CD4-positive, CD25-positive, alpha-beta regulatory T cell (primary cell): ENCODE results near the gene PSMC3IP. TPM values are rescaled to one million over a fixed set of nuclear protein-coding genes. Genes with fewer than 3 reads are reported as not detected.

Experiments
- ATAC-seq, 2 donors: fragments of 150-1000 bp; cut with Tn5 transposase; one replicate each; pipeline ENCODE4 v1.10.0; 2021; ENCODE audit warnings: low read depth in 2 of 2, moderate number of reproducible peaks in 2 of 2, moderate library complexity in 1 of 2
- DNase-seq, 3 donors: peaks; one replicate each; pipeline versions ENCODE4 v3.0.0 to v3.0.0-alpha.2; 2012 to 2022; ENCODE audit warnings: mixed read lengths in 1 of 3
- H3K27ac ChIP-seq: one replicate; pipeline ENCODE4 v1.7.0; 2013; ENCODE audit warnings: mild to moderate bottlenecking, low read length; ENCODE audit not compliant: insufficient read depth, poor library complexity, severe bottlenecking
- H3K27me3 ChIP-seq: one replicate; pipeline ENCODE4 v1.7.0; 2013; ENCODE audit warnings: low read length; ENCODE audit not compliant: control insufficient read depth, insufficient read depth
- H3K36me3 ChIP-seq: one replicate; pipeline ENCODE4 v1.7.0; 2013; ENCODE audit warnings: mild to moderate bottlenecking, low read length, moderate library complexity; ENCODE audit not compliant: control insufficient read depth, insufficient read depth
- H3K4me1 ChIP-seq: 2 replicates; pipeline ENCODE4 v1.7.0; 2013; ENCODE audit warnings: mild to moderate bottlenecking, low read length; ENCODE audit not compliant: insufficient read depth, control insufficient read depth, poor library complexity, severe bottlenecking
- H3K4me3 ChIP-seq: one replicate; pipeline ENCODE4 v1.7.0; 2013; ENCODE audit warnings: low read depth, mild to moderate bottlenecking, low read length, moderate library complexity
- H3K9me3 ChIP-seq, 2 experiments: 1 replicate in 1 of 2; 2 replicates in 1 of 2; pipeline ENCODE4 v1.7.0; 2013; ENCODE audit warnings: low read length in 2 of 2, mild to moderate bottlenecking in 1 of 2, moderate library complexity in 1 of 2; ENCODE audit not compliant: control insufficient read depth in 2 of 2
- H3K27ac Mint-ChIP-seq, 3 donors: one replicate each; pipeline ENCODE4 v1.8.0; 2020 to 2022; ENCODE audit warnings: mild to moderate bottlenecking in 3 of 3, mixed read lengths in 3 of 3, moderate library complexity in 2 of 3
- H3K27me3 Mint-ChIP-seq: one replicate; pipeline ENCODE4 v1.8.0; 2022; ENCODE audit warnings: mild to moderate bottlenecking, mixed read lengths
- H3K36me3 Mint-ChIP-seq: one replicate; pipeline ENCODE4 v1.8.0; 2020; ENCODE audit warnings: mixed read lengths
- H3K4me1 Mint-ChIP-seq, 4 donors: one replicate each; pipeline ENCODE4 v1.8.0; 2020 to 2022; ENCODE audit warnings: mixed read lengths in 4 of 4, mild to moderate bottlenecking in 1 of 4
- H3K4me3 Mint-ChIP-seq, 4 donors: one replicate each; pipeline ENCODE4 v1.8.0; 2020 to 2022; ENCODE audit warnings: mild to moderate bottlenecking in 4 of 4, mixed read lengths in 4 of 4, moderate library complexity in 3 of 4
- H3K9me3 Mint-ChIP-seq, 7 donors: one replicate each; pipeline ENCODE4 v1.8.0; 2020 to 2022; ENCODE audit warnings: mixed read lengths in 7 of 7, mild to moderate bottlenecking in 3 of 7, moderate library complexity in 2 of 7
- polyA plus RNA-seq, 4 donors: library from polyadenylated mRNA; unstranded; fragments of 300-500 nt; fragmentation: Illumina TruSeq; gene quantifications; one replicate each; pipeline ENCODE4 v1.2.3, GENCODE V29; 2021
- total RNA-seq: library from RNA; stranded (reverse); gene quantifications from one replicate; pipeline ENCODE4 v1.2.3, GENCODE V29; 2022

The PSMC3IP gene
- total and polyA plus RNA-seq, 5 donors from 2014 or later = 0.25 to 2.5 (median 0.55) TPM; not detected in 1

DNA sequence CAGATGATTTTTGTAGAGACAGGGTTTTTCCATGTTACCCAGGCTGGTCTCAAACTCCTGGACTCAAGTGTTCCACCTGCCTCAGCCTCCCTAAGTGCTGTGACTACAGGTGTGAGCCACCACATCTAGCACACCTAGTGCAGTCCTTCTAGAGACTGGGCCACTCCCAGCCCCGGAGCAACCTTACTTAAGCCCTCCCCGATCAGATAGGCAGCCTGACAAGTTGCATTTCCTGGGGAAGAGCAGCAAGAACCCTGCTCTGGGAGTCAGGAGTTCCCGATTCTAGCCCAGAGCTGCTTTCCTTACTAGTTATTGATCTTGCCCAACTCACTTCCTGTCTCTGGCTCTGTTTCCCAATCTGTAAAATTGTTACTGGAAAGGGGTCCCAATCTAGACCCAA lies 48.5 kb downstream of the PSMC3IP start:
- no peak overlapping the region for H3K27ac Mint-ChIP-seq
- H3K4me1 ChIP-seq = peaks cover 20% of the 10 kb centered on the region
- no peaks in the 10 kb centered on the region for H3K9me3 ChIP-seq
- no peaks in the 10 kb centered on the region for H3K27me3 ChIP-seq
- H3K36me3 Mint-ChIP-seq = no peaks in the 10 kb centered on the region
- H3K4me1 Mint-ChIP-seq = peaks cover 10 to 38% (median 24%) of the 10 kb centered on the region in 4 donors
- H3K27me3 Mint-ChIP-seq = peaks cover 15% of the 10 kb centered on the region
- H3K36me3 ChIP-seq = no peaks in the 10 kb centered on the region
- DNase-seq (no peak), ATAC-seq (no peak)
- H3K4me3 ChIP-seq = no peak overlapping the region
- no peak overlapping the region for H3K27ac ChIP-seq
- no peaks in the 10 kb centered on the region for H3K9me3 Mint-ChIP-seq
- no peak overlapping the region for H3K4me3 Mint-ChIP-seq

DNA sequence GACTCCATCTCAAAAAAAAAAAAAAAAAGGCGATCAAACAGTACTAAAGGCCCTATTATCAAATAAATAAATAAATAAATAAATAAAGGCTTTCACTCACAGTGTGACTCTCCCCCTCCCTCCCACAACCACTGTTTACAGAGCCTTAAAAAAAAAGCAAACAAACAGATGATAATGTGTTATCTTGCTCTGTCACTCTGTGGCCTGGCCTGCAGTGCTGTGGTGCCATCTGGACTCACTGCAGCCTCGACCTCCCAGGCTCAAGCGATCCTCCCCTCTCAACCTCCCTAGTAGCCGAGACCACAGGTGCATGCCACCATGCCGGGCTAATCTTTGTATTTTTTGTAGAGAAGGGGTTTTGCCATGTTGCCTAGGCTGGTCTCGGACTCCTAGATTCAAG lies 49.6 kb downstream of the PSMC3IP start:
- H3K27ac Mint-ChIP-seq = no peak overlapping the region

DNA sequence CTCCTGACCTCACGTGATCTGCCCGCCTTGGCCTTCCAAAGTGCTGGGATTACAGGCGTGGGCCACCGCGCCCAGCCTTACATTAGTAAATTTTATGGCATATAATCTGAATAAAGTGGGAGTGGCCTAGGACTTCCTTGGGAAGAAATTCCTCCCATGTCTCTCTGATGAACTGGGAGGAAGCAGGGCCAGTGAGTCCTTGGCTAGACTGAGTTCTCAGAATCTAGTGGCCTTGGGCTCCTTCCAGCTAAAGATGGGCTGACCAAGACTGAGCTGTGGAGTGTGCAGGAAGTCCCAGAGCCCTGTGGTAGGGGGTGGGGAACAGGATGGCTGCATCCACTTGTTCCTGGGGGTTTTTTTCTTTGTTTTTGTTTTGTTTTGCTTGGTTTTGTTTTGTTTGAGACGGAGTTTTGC lies 51.5 kb downstream of the PSMC3IP start:
- Mint-ChIP-seq H3K36me3 (peaks cover 13% of the 10 kb centered on the region), H3K4me1 (peaks cover 6 to 28% (median 19%) of the 10 kb centered on the region in 4 donors), H3K27me3 (peaks cover 6% of the 10 kb centered on the region), H3K9me3 (no peaks in the 10 kb centered on the region), H3K27ac (no peak overlapping the region), H3K4me3 (no peak overlapping the region)
- ATAC-seq = no peak
- H3K4me3 ChIP-seq = no peak overlapping the region
- H3K27me3 ChIP-seq = no peaks in the 10 kb centered on the region
- no peak overlapping the region for H3K27ac ChIP-seq
- DNase-seq = no peak
- no peaks in the 10 kb centered on the region for H3K9me3 ChIP-seq
- H3K36me3 ChIP-seq = peaks cover 4% of the 10 kb centered on the region
- H3K4me1 ChIP-seq = peaks cover 13% of the 10 kb centered on the region

More for the DNA sequence above, 49.6 kb downstream of the PSMC3IP start:
- H3K9me3 Mint-ChIP-seq = no peaks in the 10 kb centered on the region
- H3K4me1 ChIP-seq = peaks cover 20% of the 10 kb centered on the region
- H3K27ac ChIP-seq = no peak overlapping the region
- no peak overlapping the region for H3K4me3 ChIP-seq
- no peak for DNase-seq
- H3K27me3 ChIP-seq = no peaks in the 10 kb centered on the region
- H3K36me3 ChIP-seq = no peaks in the 10 kb centered on the region
- no peak for ATAC-seq
- H3K36me3 Mint-ChIP-seq = peaks cover 5% of the 10 kb centered on the region
- peak overlapping the region in 1 of 4 donors; percentile 4 for H3K4me3 Mint-ChIP-seq
- peaks cover 15% of the 10 kb centered on the region for H3K27me3 Mint-ChIP-seq
- H3K9me3 ChIP-seq = no peaks in the 10 kb centered on the region
- H3K4me1 Mint-ChIP-seq = peaks cover 10 to 36% (median 25%) of the 10 kb centered on the region in 4 donors

DNA sequence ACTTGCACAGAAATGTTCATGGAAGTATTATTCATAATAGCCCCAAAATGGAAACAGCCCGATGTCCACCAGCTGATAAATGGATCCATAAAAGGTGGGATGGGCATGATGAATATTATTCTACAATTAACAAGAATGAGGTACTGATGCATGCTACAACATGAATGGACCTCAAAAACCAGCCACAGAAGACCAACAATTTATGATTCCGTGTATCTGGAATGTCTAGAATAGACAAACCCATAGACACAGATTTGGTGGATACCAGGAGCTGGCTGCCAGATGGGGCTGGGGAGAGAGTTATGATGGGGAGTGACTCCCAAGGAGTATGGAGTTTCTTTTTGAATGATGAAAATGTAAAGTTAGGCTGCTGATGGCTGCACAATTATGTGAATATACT lies 52.3 kb downstream of the PSMC3IP start:
- Mint-ChIP-seq H3K4me1 (peaks cover 4 to 19% (median 13%) of the 10 kb centered on the region in 4 donors), H3K9me3 (no peaks in the 10 kb centered on the region), H3K27me3 (peaks cover 4% of the 10 kb centered on the region), H3K4me3 (no peak overlapping the region), H3K36me3 (peaks cover 15% of the 10 kb centered on the region), H3K27ac (no peak overlapping the region)
- H3K36me3 ChIP-seq = peaks cover 4% of the 10 kb centered on the region
- H3K4me3 ChIP-seq = no peak overlapping the region
- H3K9me3 ChIP-seq = no peaks in the 10 kb centered on the region
- DNase-seq = no peak
- H3K27me3 ChIP-seq = no peaks in the 10 kb centered on the region
- H3K27ac ChIP-seq = no peak overlapping the region
- peaks cover 5% of the 10 kb centered on the region for H3K4me1 ChIP-seq
- no peak for ATAC-seq

DNA sequence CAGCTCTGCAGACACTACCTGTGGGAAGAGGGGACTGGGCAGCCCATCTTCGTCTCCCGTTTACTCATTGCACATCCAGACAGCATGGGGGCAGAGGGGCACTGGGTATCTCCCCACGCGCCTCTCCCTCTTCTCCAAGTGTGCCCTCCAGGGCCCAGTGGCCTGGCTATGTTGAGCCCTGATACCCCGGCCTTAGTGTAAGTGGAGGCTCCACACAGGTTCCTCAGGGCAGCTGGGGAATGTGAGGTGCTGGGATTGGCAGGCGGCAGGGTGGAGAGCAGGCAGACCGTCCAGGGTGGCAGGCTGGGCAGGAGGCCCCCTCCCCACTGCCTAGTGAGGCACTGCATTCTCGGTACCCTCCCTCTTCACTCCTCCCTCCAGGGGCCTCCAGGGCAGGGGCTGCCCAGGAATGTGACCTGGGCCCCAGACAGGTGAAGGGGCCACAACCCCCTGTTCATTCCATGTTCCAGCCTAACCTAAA lies 54.7 kb downstream of the PSMC3IP start:
- H3K9me3 Mint-ChIP-seq = no peaks in the 10 kb centered on the region
- ATAC-seq = no peak
- no peak overlapping the region for H3K4me3 Mint-ChIP-seq
- no peaks in the 10 kb centered on the region for H3K27me3 Mint-ChIP-seq
- Histone ChIP-seq H3K9me3 (no peaks in the 10 kb centered on the region), H3K27me3 (no peaks in the 10 kb centered on the region), H3K4me3 (no peak overlapping the region), H3K27ac (no peak overlapping the region), H3K4me1 (no peaks in the 10 kb centered on the region), H3K36me3 (peaks cover 4% of the 10 kb centered on the region)
- no peak for DNase-seq
- no peak overlapping the region for H3K27ac Mint-ChIP-seq
- H3K36me3 Mint-ChIP-seq = peaks cover 15% of the 10 kb centered on the region
- peaks cover 0 to 13% (median 6%) of the 10 kb centered on the region in 4 donors for H3K4me1 Mint-ChIP-seq

Other genes starting within 250 kb of the PSMC3IP start
- 262 TPM for gene STAT3, start 189.3 kb downstream of the PSMC3IP start, total RNA-seq
- 100 to 1,000 TPM; 100 to 125 (median 118) TPM for gene STAT3, start 189.3 kb downstream of the PSMC3IP start, polyA plus RNA-seq
- 1.1 TPM for gene CAVIN1, start 154.5 kb downstream of the PSMC3IP start, total RNA-seq
- under 1 TPM; 0.03 to 0.31 (median 0.14) TPM for gene CAVIN1, start 154.5 kb downstream of the PSMC3IP start, polyA plus RNA-seq
- gene ATP6V0A1, start 118.9 kb downstream of the PSMC3IP start, total RNA-seq = 28.1 TPM
- 10 to 100 TPM; 13.8 to 16.4 (median 15.2) TPM for gene ATP6V0A1, start 118.9 kb downstream of the PSMC3IP start, polyA plus RNA-seq
- gene NAGLU, start 41.5 kb downstream of the PSMC3IP start, total RNA-seq = 11.8 TPM
- 10 to 100 TPM in 3 of 4 donors, 1 to 10 TPM in 1; 9.2 to 17.2 (median 12.0) TPM for gene NAGLU, start 41.5 kb downstream of the PSMC3IP start, polyA plus RNA-seq
- 0.91 TPM for gene HSD17B1, start 24.8 kb downstream of the PSMC3IP start, total RNA-seq
- under 1 TPM; 0.30 to 0.64 (median 0.61) TPM for gene HSD17B1, start 24.8 kb downstream of the PSMC3IP start, polyA plus RNA-seq
- gene COASY, start 15.6 kb downstream of the PSMC3IP start, total RNA-seq = 45.0 TPM
- 10 to 100 TPM; 41.6 to 56.1 (median 51.8) TPM for gene COASY, start 15.6 kb downstream of the PSMC3IP start, polyA plus RNA-seq
- gene MLX, start 10.6 kb downstream of the PSMC3IP start, total RNA-seq = 40.8 TPM
- 10 to 100 TPM; 44.0 to 55.4 (median 49.5) TPM for gene MLX, start 10.6 kb downstream of the PSMC3IP start, polyA plus RNA-seq
- 116 TPM for gene RETREG3, start 31.6 kb upstream of the PSMC3IP start, total RNA-seq
- 100 to 1,000 TPM; 201 to 243 (median 218) TPM for gene RETREG3, start 31.6 kb upstream of the PSMC3IP start, polyA plus RNA-seq
- 8.2 TPM for gene TUBG1, start 32.0 kb upstream of the PSMC3IP start, total RNA-seq
- 10 to 100 TPM in 2 of 4 donors, 1 to 10 TPM in 2; 7.2 to 13.5 (median 10.1) TPM for gene TUBG1, start 32.0 kb upstream of the PSMC3IP start, polyA plus RNA-seq
- 13.7 TPM for gene TUBG2, start 81.6 kb upstream of the PSMC3IP start, total RNA-seq
- gene TUBG2, start 81.6 kb upstream of the PSMC3IP start, polyA plus RNA-seq = 1 to 10 TPM; 2.8 to 4.0 (median 3.8) TPM
- 4.8 TPM for gene PLEKHH3, start 99.3 kb upstream of the PSMC3IP start, total RNA-seq
- 1 to 10 TPM in 1 of 4 donors, under 1 TPM in 3; 0.38 to 1.1 (median 0.66) TPM for gene PLEKHH3, start 99.3 kb upstream of the PSMC3IP start, polyA plus RNA-seq
- gene CCR10, start 104.1 kb upstream of the PSMC3IP start, total RNA-seq = 20.6 TPM
- 100 to 1,000 TPM in 1 of 4 donors, 10 to 100 TPM in 3; 45.2 to 133 (median 63.9) TPM for gene CCR10, start 104.1 kb upstream of the PSMC3IP start, polyA plus RNA-seq
- gene CNTNAP1, start 104.8 kb upstream of the PSMC3IP start, total RNA-seq = 54.9 TPM
- gene CNTNAP1, start 104.8 kb upstream of the PSMC3IP start, polyA plus RNA-seq = 1 to 10 TPM in 3 of 4 donors, under 1 TPM in 1; 0.94 to 1.7 (median 1.4) TPM
- gene EZH1, start 167.3 kb upstream of the PSMC3IP start, total RNA-seq = 123 TPM
- gene EZH1, start 167.3 kb upstream of the PSMC3IP start, polyA plus RNA-seq = 10 to 100 TPM; 38.7 to 57.9 (median 49.5) TPM
- not detected for gene RAMP2, start 183.5 kb upstream of the PSMC3IP start, total RNA-seq
- gene RAMP2, start 183.5 kb upstream of the PSMC3IP start, polyA plus RNA-seq = not detected
- gene VPS25, start 195.7 kb upstream of the PSMC3IP start, total RNA-seq = 29.4 TPM
- gene VPS25, start 195.7 kb upstream of the PSMC3IP start, polyA plus RNA-seq = 10 to 100 TPM; 62.8 to 73.3 (median 71.4) TPM
- gene WNK4, start 202.9 kb upstream of the PSMC3IP start, total RNA-seq = not detected
- under 1 TPM in 1 of 4 donors, not detected in 3; 0.09 TPM for gene WNK4, start 202.9 kb upstream of the PSMC3IP start, polyA plus RNA-seq
- 12.8 TPM for gene COA3, start 221.0 kb upstream of the PSMC3IP start, total RNA-seq
- 100 to 1,000 TPM; 147 to 162 (median 156) TPM for gene COA3, start 221.0 kb upstream of the PSMC3IP start, polyA plus RNA-seq
- not detected for gene CNTD1, start 221.1 kb upstream of the PSMC3IP start, total RNA-seq
- under 1 TPM; 0.15 to 0.42 (median 0.28) TPM for gene CNTD1, start 221.1 kb upstream of the PSMC3IP start, polyA plus RNA-seq
- gene BECN1, start 246.6 kb upstream of the PSMC3IP start, total RNA-seq = 153 TPM
- 100 to 1,000 TPM; 138 to 180 (median 160) TPM for gene BECN1, start 246.6 kb upstream of the PSMC3IP start, polyA plus RNA-seq